Fibroblast of the aortic adventitia (primary cell): ENCODE data around the gene ITGA8. TPM values are rescaled to one million over a fixed set of nuclear protein-coding genes. Genes with fewer than 3 reads are reported as not detected.

Experiments used
- DNase-seq: peaks from one replicate; pipeline ENCODE4 v3.0.0-alpha.2; 2010; ENCODE audit warnings: low read depth
- H3K4me3 ChIP-seq: 2 replicates; pipeline ENCODE4 v1.5.1; 2011; ENCODE audit warnings: low read depth, mild to moderate bottlenecking, control low read depth, low read length, moderate library complexity
- total RNA-seq: library from RNA; depleted of rRNA; stranded (reverse); fragments of >200 nt; gene quantifications from 2 replicates; pipeline ENCODE4 v1.2.3, GENCODE V29; 2012; ENCODE audit warnings: low replicate concordance
- TF ChIP-seq, protein P1 (sequence below): IDR thresholded peaks from 2 replicates; pipeline ENCODE4 v1.5.1; 2011; ENCODE audit warnings: mild to moderate bottlenecking, low read length, control low read depth, inconsistent platforms; ENCODE audit not compliant: insufficient read depth

ITGA8 gene
- total RNA-seq, 1 donor: 38.5 TPM

DNA sequence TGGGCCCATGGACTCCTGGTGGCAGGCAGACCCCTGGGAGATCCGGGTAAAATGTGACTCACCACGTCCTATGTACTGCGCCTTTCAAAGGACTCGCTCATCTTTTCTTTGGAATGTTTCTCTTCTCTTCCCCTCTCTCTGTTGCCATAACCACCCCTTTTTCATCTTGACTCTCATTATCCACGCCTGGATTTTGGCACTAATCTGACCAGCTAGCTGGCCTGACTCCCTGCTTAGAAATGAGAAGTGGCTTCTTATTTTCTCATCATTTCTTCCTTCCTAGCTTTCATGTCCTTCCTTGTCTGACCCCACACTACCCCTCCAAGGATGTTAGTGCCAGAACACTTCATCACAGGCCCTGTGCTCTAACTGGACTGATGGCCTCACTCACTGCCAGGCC, 250.6 kb downstream of the ITGA8 start:
- H3K4me3 ChIP-seq: no peak overlapping the region
- no peak for DNase-seq
- TF ChIP-seq, protein P1, sequence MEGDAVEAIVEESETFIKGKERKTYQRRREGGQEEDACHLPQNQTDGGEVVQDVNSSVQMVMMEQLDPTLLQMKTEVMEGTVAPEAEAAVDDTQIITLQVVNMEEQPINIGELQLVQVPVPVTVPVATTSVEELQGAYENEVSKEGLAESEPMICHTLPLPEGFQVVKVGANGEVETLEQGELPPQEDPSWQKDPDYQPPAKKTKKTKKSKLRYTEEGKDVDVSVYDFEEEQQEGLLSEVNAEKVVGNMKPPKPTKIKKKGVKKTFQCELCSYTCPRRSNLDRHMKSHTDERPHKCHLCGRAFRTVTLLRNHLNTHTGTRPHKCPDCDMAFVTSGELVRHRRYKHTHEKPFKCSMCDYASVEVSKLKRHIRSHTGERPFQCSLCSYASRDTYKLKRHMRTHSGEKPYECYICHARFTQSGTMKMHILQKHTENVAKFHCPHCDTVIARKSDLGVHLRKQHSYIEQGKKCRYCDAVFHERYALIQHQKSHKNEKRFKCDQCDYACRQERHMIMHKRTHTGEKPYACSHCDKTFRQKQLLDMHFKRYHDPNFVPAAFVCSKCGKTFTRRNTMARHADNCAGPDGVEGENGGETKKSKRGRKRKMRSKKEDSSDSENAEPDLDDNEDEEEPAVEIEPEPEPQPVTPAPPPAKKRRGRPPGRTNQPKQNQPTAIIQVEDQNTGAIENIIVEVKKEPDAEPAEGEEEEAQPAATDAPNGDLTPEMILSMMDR: no peak

DNA sequence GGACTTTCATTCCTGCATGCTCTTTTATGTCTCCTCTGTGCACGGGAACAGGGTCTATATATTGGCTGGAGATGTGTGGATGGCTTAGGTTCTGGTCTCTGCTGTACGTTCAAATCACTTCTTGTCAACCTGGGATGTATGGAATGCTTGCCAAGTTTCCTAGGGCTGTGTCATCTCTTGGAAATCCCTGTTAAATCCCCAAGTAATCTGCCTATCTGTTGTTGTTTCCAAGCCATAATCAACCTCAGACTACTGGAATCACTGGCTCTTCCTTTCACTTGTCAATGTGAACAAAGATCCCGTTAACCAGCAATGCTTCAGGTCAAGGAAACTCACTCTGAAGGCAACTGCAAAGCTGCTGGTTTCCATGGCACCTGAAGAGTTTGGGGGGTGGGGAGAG, 255.3 kb downstream of the ITGA8 start:
- H3K4me3 ChIP-seq: no peak overlapping the region
- TF ChIP-seq, protein P1: no peak
- DNase-seq: no peak

Other genes starting within 250 kb of the ITGA8 start
- 36.2 and 43.6 TPM in 2 replicates for gene MINDY3, start 140.6 kb upstream of the ITGA8 start, total RNA-seq